GM19455 (cell line): ENCODE data around the gene METTL16.

Source experiments
- ATAC-seq: cut with Tn5 transposase; IDR thresholded peaks from one replicate; pipeline ENCODE4 v1.9.1; 2021; ENCODE audit not compliant: unreplicated experiment

The METTL16 gene

GRCh38 chr17:2416010-2416734 is 95.5 kb downstream of the METTL16 start:
- ATAC-seq: no peak

- ATAC-seq: no peak
Measured at GRCh38 chr17:2415081-2415480, 96.6 kb downstream of the METTL16 start.

GRCh38 chr17:2414446-2415064 is 97.1 kb downstream of the METTL16 start:
- no peak for ATAC-seq

GRCh38 chr17:2412561-2413021 is 99.1 kb downstream of the METTL16 start:
- ATAC-seq: no peak

GRCh38 chr17:2410951-2411350 is 100.7 kb downstream of the METTL16 start:
- ATAC-seq: no peak

- ATAC-seq: no peak
Measured at GRCh38 chr17:2406903-2407790, 104.5 kb downstream of the METTL16 start.

GRCh38 chr17:2406271-2406902 is 105.3 kb downstream of the METTL16 start:
- no peak for ATAC-seq

- ATAC-seq: no peak
Measured at GRCh38 chr17:2405247-2405926, 106.3 kb downstream of the METTL16 start.

GRCh38 chr17:2403044-2403443 is 108.6 kb downstream of the METTL16 start:
- ATAC-seq: no peak

GRCh38 chr17:2402544-2402943 is 109.1 kb downstream of the METTL16 start:
- no peak for ATAC-seq

GRCh38 chr17:2401426-2402221 is 110.1 kb downstream of the METTL16 start:
- ATAC-seq: peak; percentile 49

GRCh38 chr17:2400877-2401425 is 110.7 kb downstream of the METTL16 start, which contains the start of gene MNT:
TSS of gene MNT (minus strand) at chr17:2401060. CDS start at chr17:2400712, 348 bp downstream.
- ATAC-seq: peak; percentile 28

GRCh38 chr17:2400474-2400866 is 111.2 kb downstream of the METTL16 start:
- no peak for ATAC-seq

- ATAC-seq: peak; percentile 35
Measured at GRCh38 chr17:2399572-2400473, 111.9 kb downstream of the METTL16 start.

GRCh38 chr17:2398655-2399571 is 112.8 kb downstream of the METTL16 start:
- no peak for ATAC-seq

GRCh38 chr17:2398182-2398581 is 113.5 kb downstream of the METTL16 start:
- ATAC-seq: no peak
